Measurements from ENCODE around the gene SPDYE11.
A peak's percentile ranks its signal among the peaks of the same experiment; 100 is the strongest.
"Not testable (repeated sequence)": the region's sequence is repeated elsewhere in the genome, so short reads cannot be mapped to it uniquely, and the experiment has no call there.

The SPDYE11 gene, protein sequence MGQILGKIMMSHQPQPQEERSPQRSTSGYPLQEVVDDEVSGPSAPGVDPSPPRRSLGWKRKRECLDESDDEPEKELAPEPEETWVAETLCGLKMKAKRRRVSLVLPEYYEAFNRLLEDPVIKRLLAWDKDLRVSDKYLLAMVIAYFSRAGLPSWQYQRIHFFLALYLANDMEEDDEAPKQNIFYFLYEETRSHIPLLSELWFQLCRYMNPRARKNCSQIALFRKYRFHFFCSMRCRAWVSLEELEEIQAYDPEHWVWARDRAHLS

DNA sequence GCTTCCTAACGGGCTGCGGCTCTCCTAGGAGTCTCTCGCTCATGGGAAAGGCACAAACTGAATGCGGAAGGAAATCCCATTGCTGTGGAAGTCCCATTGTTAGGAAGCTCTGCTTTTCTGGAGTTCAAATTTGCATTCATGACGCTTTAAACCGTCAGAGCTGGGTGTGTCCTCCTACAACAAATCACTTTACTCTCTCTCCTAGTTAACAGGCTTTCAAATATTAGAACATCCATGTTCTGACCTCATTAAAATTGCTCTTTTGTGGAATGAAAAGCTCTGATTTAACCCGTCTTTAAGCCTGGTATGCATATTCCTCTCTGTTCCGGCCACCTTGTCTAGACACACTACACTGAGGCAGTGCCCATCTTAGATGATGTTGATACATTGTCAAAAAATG is at the start of gene SPDYE11:
TSS of gene SPDYE11 (minus strand) at position 101 of the 400 bp plus-strand sequence. CDS start 1,800 bp downstream, outside the sequence.
- H3K4me3 ChIP-seq (ENCODE audit: low read depth, low read length), result not testable (repeated sequence)

DNA sequence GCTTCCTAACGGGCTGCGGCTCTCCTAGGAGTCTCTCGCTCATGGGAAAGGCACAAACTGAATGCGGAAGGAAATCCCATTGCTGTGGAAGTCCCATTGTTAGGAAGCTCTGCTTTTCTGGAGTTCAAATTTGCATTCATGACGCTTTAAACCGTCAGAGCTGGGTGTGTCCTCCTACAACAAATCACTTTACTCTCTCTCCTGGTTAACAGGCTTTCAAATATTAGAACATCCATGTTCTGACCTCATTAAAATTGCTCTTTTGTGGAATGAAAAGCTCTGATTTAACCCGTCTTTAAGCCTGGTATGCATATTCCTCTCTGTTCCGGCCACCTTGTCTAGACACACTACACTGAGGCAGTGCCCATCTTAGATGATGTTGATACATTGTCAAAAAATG is 28.2 kb upstream of the SPDYE11 start, which contains the start of gene SPDYE9:
TSS of gene SPDYE9 (minus strand) at position 101 of the 400 bp plus-strand sequence. CDS start 1,800 bp downstream, outside the sequence.
- H3K4me3 ChIP-seq (ENCODE audit: low read depth, low read length), result not testable (repeated sequence)

DNA sequence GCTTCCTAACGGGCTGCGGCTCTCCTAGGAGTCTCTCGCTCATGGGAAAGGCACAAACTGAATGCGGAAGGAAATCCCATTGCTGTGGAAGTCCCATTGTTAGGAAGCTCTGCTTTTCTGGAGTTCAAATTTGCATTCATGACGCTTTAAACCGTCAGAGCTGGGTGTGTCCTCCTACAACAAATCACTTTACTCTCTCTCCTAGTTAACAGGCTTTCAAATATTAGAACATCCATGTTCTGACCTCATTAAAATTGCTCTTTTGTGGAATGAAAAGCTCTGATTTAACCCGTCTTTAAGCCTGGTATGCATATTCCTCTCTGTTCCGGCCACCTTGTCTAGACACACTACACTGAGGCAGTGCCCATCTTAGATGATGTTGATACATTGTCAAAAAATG is 28.0 kb downstream of the SPDYE11 start, which contains the start of gene SPDYE8:
TSS of gene SPDYE8 (minus strand) at position 101 of the 400 bp plus-strand sequence. CDS start 1,800 bp downstream, outside the sequence.
- H3K4me3 ChIP-seq (ENCODE audit: low read depth, low read length), result not testable (repeated sequence)

DNA sequence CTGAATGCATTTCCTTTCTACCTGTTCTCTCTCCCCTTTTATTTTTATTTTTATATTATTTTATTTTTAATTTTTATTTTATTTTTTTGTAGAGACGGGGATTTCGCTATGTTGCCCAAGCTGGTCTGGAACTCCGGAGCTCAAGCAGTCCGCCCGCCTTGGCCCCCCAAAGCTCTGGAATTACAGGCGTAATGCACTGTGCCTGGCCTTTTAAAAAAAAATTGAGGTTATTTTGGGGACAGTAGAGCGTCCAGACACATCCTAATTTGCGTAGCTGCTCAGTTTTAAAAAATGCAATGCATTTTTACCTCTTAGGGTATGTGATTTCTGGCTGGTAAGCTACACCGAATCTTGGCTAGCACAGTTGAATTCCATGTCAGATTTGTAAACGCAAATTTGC is 51.2 kb downstream of the SPDYE11 start:
- H3K4me3 ChIP-seq (ENCODE audit: low read depth, low read length), result peak overlapping the region; percentile 46

DNA sequence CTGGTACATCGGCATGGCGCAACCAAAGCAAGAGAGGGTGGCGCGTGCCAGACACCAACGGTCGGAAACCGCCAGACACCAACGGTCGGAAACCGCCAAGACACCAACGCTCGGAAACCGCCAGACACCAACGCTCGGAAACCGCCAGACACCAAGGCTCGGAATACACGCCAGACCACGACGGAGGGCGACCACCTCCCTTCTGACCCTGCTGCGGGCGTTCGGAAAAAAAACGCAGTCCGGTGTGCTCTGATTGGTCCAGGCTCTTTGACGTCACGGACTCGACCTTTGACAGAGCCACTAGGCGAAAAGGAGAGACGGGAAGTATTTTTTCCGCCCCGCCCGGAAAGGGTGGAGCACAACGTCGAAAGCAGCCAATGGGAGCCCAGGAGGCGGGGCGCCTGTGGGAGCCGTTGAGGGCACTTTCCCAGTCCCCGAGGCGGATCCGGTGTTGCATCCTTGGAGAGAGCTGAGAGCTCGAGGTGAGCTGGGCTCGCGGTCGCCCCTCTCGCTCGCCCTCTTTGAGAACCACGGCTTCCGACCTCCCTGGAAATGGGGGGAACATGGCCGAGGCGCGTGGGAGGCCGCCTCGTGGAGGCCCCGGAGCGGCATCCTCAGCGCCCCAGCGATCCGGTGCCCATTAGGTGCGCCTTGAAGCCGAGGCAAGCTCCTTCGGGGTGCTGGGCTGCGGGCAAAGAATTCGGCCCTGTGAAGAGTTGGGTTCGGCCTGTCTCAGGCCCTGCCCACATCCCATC is 51.8 kb downstream of the SPDYE11 start:
- H3K4me3 ChIP-seq (ENCODE audit: low read depth, low read length), result peak overlapping the region; percentile 53

DNA sequence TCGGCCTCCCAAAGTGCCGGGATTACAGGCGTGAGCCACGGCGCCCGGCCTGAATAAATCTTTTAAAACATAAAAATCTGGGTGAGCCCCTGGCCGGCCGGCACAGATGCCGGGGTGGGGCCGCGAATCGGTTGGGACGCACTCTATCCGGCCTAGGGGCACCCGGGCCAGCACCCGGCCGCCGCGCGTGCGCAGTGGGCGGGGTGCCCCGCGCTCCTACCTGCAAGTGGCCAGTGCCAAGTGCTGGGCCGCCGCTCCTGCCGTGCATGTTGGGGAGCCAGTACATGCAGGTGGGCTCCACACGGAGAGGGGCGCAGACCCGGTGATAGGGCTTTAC is 52.4 kb downstream of the SPDYE11 start:
- peak overlapping the region; percentile 53 for H3K4me3 ChIP-seq (ENCODE audit: low read depth, low read length)

DNA sequence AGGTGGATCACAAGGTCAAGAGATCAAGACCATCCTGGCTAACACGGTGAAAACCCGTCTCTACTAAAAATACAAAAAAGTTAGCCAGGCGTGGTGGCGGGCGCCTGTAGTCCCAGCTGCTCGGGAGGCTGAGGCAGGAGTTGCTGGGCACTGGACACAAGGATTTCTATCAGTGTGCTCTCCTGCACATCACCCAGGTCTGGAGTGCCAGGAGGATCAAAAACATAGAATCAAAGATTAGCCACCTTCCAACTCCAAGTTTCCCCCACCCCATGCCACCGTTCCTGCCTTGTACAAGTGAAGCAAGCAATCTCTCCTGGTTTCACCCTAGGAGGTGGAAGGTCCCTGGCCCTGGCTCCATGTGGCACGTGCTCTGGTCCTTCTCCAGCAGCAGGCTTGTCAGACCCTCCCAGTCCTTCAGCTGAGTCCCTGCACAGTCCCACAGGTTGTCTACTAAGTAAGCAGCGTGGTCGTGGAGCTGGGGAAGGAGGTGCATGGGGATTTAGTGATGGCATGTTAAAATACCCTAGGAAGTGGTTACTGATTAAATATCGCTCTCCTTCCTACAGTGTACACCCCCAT is 59.7 kb downstream of the SPDYE11 start:
- not testable (repeated sequence) for H3K4me3 ChIP-seq (ENCODE audit: low read depth, low read length)

All from GM12875 (cell line).